NCI-H526 (cell line): ENCODE data around the gene FGD5.

ENCODE experiments used
- DNase-seq, 2 experiments: peaks; one replicate each; lab custom pipeline; 2025; lab: John Stamatoyannopoulos, UW

The FGD5 gene

GRCh38 chr3:14829811-14830210, 11.0 kb downstream of the FGD5 start:
- no peak for DNase-seq

- DNase-seq = no peak
These were observed 13.2 kb downstream of the FGD5 start for GRCh38 chr3:14831916-14832450.

- DNase-seq = no peak
These were observed 14.4 kb downstream of the FGD5 start for GRCh38 chr3:14832975-14833722.

GRCh38 chr3:14834121-14834520, 15.4 kb downstream of the FGD5 start:
- no peak for DNase-seq

- no peak for DNase-seq
These were observed 16.2 kb downstream of the FGD5 start for GRCh38 chr3:14834807-14835466.

- DNase-seq = no peak
These were observed 17.3 kb downstream of the FGD5 start for GRCh38 chr3:14836049-14836468.

GRCh38 chr3:14837186-14837877, 18.6 kb downstream of the FGD5 start:
- no peak for DNase-seq

GRCh38 chr3:14837878-14838258, 19.1 kb downstream of the FGD5 start:
- no peak for DNase-seq

GRCh38 chr3:14839236-14839635, 20.5 kb downstream of the FGD5 start:
- no peak for DNase-seq

GRCh38 chr3:14841836-14842235, 23.1 kb downstream of the FGD5 start:
- DNase-seq = no peak

- DNase-seq = no peak
These were observed 23.5 kb downstream of the FGD5 start for GRCh38 chr3:14842277-14842676.

GRCh38 chr3:14843321-14843720, 24.6 kb downstream of the FGD5 start:
- DNase-seq = no peak

GRCh38 chr3:14844386-14845170, 25.8 kb downstream of the FGD5 start:
- peak in 1 of 2 experiments; percentile 11 for DNase-seq

- DNase-seq = no peak
These were observed 26.4 kb downstream of the FGD5 start for GRCh38 chr3:14845180-14845579.

GRCh38 chr3:14845826-14846225, 27.1 kb downstream of the FGD5 start:
- DNase-seq = no peak

GRCh38 chr3:14846226-14846880, 27.6 kb downstream of the FGD5 start:
- DNase-seq = no peak

- DNase-seq = peak in 1 of 2 experiments; percentile 45
These were observed 29.1 kb downstream of the FGD5 start for GRCh38 chr3:14847613-14848541.

GRCh38 chr3:14848906-14849305, 30.1 kb downstream of the FGD5 start:
- no peak for DNase-seq

GRCh38 chr3:14849638-14850230, 31.0 kb downstream of the FGD5 start:
- no peak for DNase-seq

- no peak for DNase-seq
These were observed 33.4 kb downstream of the FGD5 start for GRCh38 chr3:14852058-14852594.
